ENCODE data around the gene ADCY5.

ADCY5 gene

GRCh38 chr3:123458255-123458654, 9.4 kb upstream of the ADCY5 start:
- no peak for DNase-seq (ENCODE audit: low read depth)

GRCh38 chr3:123457841-123458240, 9.0 kb upstream of the ADCY5 start:
- no peak for DNase-seq (ENCODE audit: low read depth)

GRCh38 chr3:123453675-123454074, 4.8 kb upstream of the ADCY5 start:
- no peak for DNase-seq (ENCODE audit: low read depth)

GRCh38 chr3:123451186-123451585, 2.3 kb upstream of the ADCY5 start:
- DNase-seq (ENCODE audit: low read depth): no peak

GRCh38 chr3:123449997-123450604, 1.2 kb upstream of the ADCY5 start:
- no peak for DNase-seq (ENCODE audit: low read depth)

GRCh38 chr3:123449102-123449996, 459 bp upstream of the ADCY5 start:
- DNase-seq (ENCODE audit: low read depth): no peak

GRCh38 chr3:123447749-123448517, 957 bp downstream of the ADCY5 start:
- no peak for DNase-seq (ENCODE audit: low read depth)

GRCh38 chr3:123447416-123447748, 1.5 kb downstream of the ADCY5 start:
- DNase-seq (ENCODE audit: low read depth): no peak

- no peak for DNase-seq (ENCODE audit: low read depth)
Measured at GRCh38 chr3:123446610-123447109, 2.2 kb downstream of the ADCY5 start.

GRCh38 chr3:123446210-123446609, 2.7 kb downstream of the ADCY5 start:
- no peak for DNase-seq (ENCODE audit: low read depth)

GRCh38 chr3:123445702-123446101, 3.2 kb downstream of the ADCY5 start:
- DNase-seq (ENCODE audit: low read depth): no peak

GRCh38 chr3:123444744-123445143, 4.1 kb downstream of the ADCY5 start:
- no peak for DNase-seq (ENCODE audit: low read depth)

GRCh38 chr3:123444023-123444422, 4.9 kb downstream of the ADCY5 start:
- DNase-seq (ENCODE audit: low read depth): no peak

- DNase-seq (ENCODE audit: low read depth): no peak
Measured at GRCh38 chr3:123442908-123443307, 6.0 kb downstream of the ADCY5 start.

GRCh38 chr3:123442125-123442524, 6.8 kb downstream of the ADCY5 start:
- DNase-seq (ENCODE audit: low read depth): no peak

GRCh38 chr3:123439806-123440580, 8.9 kb downstream of the ADCY5 start:
- DNase-seq (ENCODE audit: low read depth): no peak

GRCh38 chr3:123432832-123433523, 15.9 kb downstream of the ADCY5 start:
- no peak for DNase-seq (ENCODE audit: low read depth)

GRCh38 chr3:123431658-123432324, 17.1 kb downstream of the ADCY5 start:
- no peak for DNase-seq (ENCODE audit: low read depth)

- DNase-seq (ENCODE audit: low read depth): no peak
Measured at GRCh38 chr3:123431007-123431657, 17.8 kb downstream of the ADCY5 start.

- DNase-seq (ENCODE audit: low read depth): no peak
Measured at GRCh38 chr3:123430266-123430665, 18.6 kb downstream of the ADCY5 start.

All from activated gamma-delta T cell treated with anti-CD3 and anti-CD28 coated beads, Interleukin-2, amount 50 U/mL, for 16 hours (primary cell).